RWPE2 (cell line): ENCODE data around the gene MAP4.

ENCODE experiments used
- ATAC-seq: fragments of 200-7000 bp; cut with Tn5 transposase; 3 replicates; pipeline ENCODE4 v1.9.1; 2021; ENCODE audit warnings: low read depth
- DNase-seq: peaks from one replicate; pipeline ENCODE4 v3.0.0-alpha.2; 2020; ENCODE audit warnings: low spot score
- H3K27ac ChIP-seq: fragments of 450-650 bp; 2 replicates; pipeline ENCODE4 v1.5.1; 2017; ENCODE audit warnings: mild to moderate bottlenecking; ENCODE audit not compliant: poor library complexity, severe bottlenecking
- H3K27me3 ChIP-seq: fragments of 250-450 bp; sonication (Bioruptor Pico); 2 replicates; pipeline ENCODE4 v1.5.1; 2021; ENCODE audit warnings: mild to moderate bottlenecking, moderate library complexity; ENCODE audit not compliant: insufficient read depth, poor library complexity, severe bottlenecking
- H3K36me3 ChIP-seq: fragments of 250-450 bp; sonication (Bioruptor Pico); 2 replicates; pipeline ENCODE4 v1.5.1; 2020; ENCODE audit warnings: low read depth, mild to moderate bottlenecking, moderate library complexity
- H3K4me1 ChIP-seq: fragments of 250-450 bp; sonication (Bioruptor Pico); 2 replicates; pipeline ENCODE4 v1.5.1; 2021; ENCODE audit warnings: mild to moderate bottlenecking, moderate library complexity; ENCODE audit not compliant: insufficient read depth, poor library complexity, severe bottlenecking
- H3K4me3 ChIP-seq: fragments of 250-450 bp; sonication (Bioruptor Pico); 2 replicates; pipeline ENCODE4 v1.5.1; 2021; ENCODE audit warnings: mild to moderate bottlenecking, moderate library complexity; ENCODE audit not compliant: severe bottlenecking
- H3K9me3 ChIP-seq: fragments of 250-450 bp; sonication (Bioruptor Pico); 2 replicates; pipeline ENCODE4 v1.5.1; 2021; ENCODE audit warnings: mild to moderate bottlenecking, moderate library complexity; ENCODE audit not compliant: severe bottlenecking
- TF ChIP-seq, protein P1 (sequence below): fragments of 450-650 bp; IDR thresholded peaks from one replicate; pipeline ENCODE4 v1.5.1; 2017; ENCODE audit warnings: mild to moderate bottlenecking, moderate library complexity; ENCODE audit not compliant: poor library complexity, severe bottlenecking

The MAP4 gene

DNA sequence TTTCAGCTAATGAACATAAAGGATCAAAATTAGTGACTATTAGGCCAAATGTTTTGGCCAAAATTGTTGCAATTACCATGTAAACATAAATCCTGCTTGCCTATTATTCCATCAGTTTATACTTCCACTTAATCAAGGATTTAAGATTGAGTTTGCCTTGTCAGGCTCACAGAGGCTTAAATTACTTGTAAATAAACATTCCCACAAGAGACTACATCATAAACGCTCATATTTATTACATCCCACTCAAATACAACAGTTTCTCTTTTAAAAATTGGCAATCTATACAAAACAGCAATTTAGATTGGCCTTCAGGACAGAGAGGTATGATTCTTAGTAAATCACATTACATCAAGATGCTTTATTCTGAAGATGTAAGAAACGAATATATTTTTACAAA lies 9.9 kb upstream of the MAP4 start:
- Histone ChIP-seq H3K4me3 (no peak overlapping the region), H3K9me3 (peaks cover 3% of the 10 kb centered on the region), H3K4me1 (peaks cover 15% of the 10 kb centered on the region), H3K36me3 (peaks cover 5% of the 10 kb centered on the region; the same call in 1 of the 2 replicates), H3K27me3 (no peaks in the 10 kb centered on the region), H3K27ac (no peak overlapping the region)
- ATAC-seq (no peak), DNase-seq (no peak)
- TF ChIP-seq, protein P1, sequence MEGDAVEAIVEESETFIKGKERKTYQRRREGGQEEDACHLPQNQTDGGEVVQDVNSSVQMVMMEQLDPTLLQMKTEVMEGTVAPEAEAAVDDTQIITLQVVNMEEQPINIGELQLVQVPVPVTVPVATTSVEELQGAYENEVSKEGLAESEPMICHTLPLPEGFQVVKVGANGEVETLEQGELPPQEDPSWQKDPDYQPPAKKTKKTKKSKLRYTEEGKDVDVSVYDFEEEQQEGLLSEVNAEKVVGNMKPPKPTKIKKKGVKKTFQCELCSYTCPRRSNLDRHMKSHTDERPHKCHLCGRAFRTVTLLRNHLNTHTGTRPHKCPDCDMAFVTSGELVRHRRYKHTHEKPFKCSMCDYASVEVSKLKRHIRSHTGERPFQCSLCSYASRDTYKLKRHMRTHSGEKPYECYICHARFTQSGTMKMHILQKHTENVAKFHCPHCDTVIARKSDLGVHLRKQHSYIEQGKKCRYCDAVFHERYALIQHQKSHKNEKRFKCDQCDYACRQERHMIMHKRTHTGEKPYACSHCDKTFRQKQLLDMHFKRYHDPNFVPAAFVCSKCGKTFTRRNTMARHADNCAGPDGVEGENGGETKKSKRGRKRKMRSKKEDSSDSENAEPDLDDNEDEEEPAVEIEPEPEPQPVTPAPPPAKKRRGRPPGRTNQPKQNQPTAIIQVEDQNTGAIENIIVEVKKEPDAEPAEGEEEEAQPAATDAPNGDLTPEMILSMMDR, result no peak

DNA sequence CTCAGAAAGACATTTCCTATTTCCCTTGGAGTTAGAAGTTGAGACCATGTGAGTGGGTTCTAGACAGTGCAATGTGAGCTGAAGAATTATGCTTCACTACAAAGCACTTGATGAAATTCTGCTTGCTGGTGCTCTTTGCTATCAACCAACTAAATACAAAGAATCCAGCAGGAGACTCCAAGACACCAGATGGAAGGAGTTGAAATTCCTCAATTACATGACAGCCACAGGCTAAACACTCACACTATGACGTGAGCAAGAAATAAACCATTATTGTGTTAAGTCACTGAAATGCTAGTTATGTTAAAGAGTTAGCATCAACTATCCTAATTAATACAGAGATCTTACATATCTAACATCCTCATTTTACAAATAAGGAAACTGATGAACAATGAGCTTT lies 8.2 kb upstream of the MAP4 start:
- Histone ChIP-seq H3K9me3 (peaks cover 3% of the 10 kb centered on the region), H3K4me1 (peaks cover 17% of the 10 kb centered on the region), H3K27me3 (no peaks in the 10 kb centered on the region), H3K4me3 (no peak overlapping the region), H3K27ac (no peak overlapping the region), H3K36me3 (peaks cover 5% of the 10 kb centered on the region; the same call in 1 of the 2 replicates)
- ATAC-seq, result no peak
- no peak for DNase-seq
- TF ChIP-seq, protein P1, result no peak

DNA sequence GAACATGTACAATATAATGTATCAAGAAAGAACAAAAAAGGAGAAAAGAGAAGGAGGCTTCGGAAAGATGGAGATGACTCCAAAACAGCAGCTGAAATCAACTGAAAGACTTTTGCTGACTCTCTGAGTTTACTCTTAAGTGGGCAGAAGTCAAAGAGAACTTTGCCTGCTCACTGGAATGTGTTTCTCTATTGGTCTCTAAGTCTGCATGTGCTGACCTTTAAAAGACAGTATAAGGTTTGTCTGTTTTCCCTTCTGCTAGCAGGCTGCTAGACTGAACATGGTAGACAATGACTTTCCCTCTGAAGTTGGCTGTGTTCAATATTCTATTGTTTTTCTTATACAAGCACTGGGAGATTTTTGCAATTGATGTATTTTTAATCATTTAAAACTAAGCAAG lies 7.2 kb upstream of the MAP4 start:
- H3K27ac ChIP-seq, result no peak overlapping the region
- H3K9me3 ChIP-seq, result peaks cover 3% of the 10 kb centered on the region
- peaks cover 27% of the 10 kb centered on the region for H3K4me1 ChIP-seq
- DNase-seq (no peak), ATAC-seq (no peak)
- peaks cover 8% of the 10 kb centered on the region for H3K36me3 ChIP-seq
- TF ChIP-seq, protein P1, result no peak
- no peaks in the 10 kb centered on the region for H3K27me3 ChIP-seq
- no peak overlapping the region for H3K4me3 ChIP-seq

DNA sequence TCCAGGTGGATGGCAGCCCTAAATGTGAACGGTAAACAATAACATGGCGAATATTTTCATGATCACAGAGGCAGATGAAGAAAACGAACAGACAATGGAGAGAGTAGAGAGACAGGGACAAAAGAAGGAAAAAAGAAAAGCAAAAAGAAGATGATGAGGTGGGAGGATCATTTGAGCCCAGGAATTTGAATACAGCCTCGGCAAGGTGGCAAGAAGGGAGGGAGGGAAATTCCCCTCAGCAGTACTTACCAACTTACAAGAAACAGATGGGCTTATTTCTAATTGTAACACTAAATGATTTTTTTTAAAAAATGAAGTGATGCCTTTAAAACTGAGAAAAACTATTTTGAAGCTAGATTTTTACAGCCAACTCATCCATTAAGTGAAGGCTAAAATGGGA lies 6.0 kb upstream of the MAP4 start:
- TF ChIP-seq, protein P1, result no peak
- no peak for DNase-seq
- H3K27me3 ChIP-seq, result no peaks in the 10 kb centered on the region
- peaks cover 13% of the 10 kb centered on the region for H3K36me3 ChIP-seq
- H3K4me1 ChIP-seq, result peaks cover 24% of the 10 kb centered on the region
- H3K9me3 ChIP-seq, result peaks cover 3% of the 10 kb centered on the region
- H3K4me3 ChIP-seq, result no peak overlapping the region
- no peak overlapping the region for H3K27ac ChIP-seq
- no peak for ATAC-seq

DNA sequence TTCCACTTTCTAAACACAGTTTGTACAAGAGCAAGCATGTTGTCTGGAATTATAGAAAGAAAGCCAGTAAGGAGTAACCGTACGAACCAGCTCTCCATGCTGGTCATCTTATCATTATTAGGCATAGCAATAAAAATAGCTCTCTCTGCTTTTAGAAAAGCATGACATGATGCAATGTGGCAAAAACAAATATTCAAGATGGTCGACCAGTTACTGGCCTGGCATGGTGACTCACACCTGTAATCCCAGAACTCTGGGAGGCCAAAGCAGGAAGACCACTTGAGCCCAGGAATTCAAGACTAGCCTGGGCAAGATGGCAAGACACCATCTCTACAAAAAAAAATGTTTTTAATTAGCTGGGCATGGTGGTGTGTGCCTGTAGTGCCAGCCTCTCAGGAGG lies 2.6 kb upstream of the MAP4 start:
- Histone ChIP-seq H3K27me3 (no peaks in the 10 kb centered on the region), H3K27ac (peak overlapping the region; percentile 64), H3K4me3 (no peak overlapping the region), H3K9me3 (peaks cover 3% of the 10 kb centered on the region), H3K4me1 (peaks cover 25% of the 10 kb centered on the region), H3K36me3 (peaks cover 8% of the 10 kb centered on the region)
- peak; percentile 76 for DNase-seq
- TF ChIP-seq, protein P1, result no peak
- peak; percentile 89 for ATAC-seq
